GM19193 (cell line): ENCODE data around the gene MAST3.

ENCODE experiments used
- POLR2A ChIP-seq: IDR thresholded peaks from 4 replicates; pipeline ENCODE4 v1.6.1; 2011; ENCODE audit not compliant: insufficient read depth, insufficient read length; ENCODE audit errors: extremely low read depth

MAST3 gene

DNA sequence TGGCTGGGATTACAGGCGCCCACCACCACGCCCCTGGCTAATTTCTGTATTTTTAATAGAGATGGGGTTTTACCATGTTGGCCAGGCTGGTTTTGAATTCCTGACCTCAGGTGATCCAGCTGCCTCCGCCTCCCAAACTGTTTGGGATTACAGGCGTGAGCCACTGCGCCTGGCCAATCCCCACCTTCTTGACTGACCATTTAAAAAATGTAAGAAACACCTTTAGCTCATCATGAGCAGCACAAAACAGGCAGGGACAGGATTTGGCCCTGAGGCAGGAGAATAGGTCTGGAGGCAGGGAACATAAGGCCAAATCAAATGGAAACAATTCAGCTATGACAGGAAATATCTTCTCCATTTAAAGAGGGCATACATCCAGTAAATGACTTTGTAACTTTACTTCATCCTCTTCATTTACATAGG is 94.1 kb downstream of the MAST3 start:
- no peak for TF ChIP-seq POLR2A

- peak; percentile 78 for TF ChIP-seq POLR2A
Observed at GRCh38 chr19:18192673-18193387, 95.3 kb downstream of the MAST3 start, which contains the start of gene MPV17L2. Gene MPV17L2 (plus strand): TSS chr19:18193218. CDS start chr19:18193282, 64 bp downstream.

DNA sequence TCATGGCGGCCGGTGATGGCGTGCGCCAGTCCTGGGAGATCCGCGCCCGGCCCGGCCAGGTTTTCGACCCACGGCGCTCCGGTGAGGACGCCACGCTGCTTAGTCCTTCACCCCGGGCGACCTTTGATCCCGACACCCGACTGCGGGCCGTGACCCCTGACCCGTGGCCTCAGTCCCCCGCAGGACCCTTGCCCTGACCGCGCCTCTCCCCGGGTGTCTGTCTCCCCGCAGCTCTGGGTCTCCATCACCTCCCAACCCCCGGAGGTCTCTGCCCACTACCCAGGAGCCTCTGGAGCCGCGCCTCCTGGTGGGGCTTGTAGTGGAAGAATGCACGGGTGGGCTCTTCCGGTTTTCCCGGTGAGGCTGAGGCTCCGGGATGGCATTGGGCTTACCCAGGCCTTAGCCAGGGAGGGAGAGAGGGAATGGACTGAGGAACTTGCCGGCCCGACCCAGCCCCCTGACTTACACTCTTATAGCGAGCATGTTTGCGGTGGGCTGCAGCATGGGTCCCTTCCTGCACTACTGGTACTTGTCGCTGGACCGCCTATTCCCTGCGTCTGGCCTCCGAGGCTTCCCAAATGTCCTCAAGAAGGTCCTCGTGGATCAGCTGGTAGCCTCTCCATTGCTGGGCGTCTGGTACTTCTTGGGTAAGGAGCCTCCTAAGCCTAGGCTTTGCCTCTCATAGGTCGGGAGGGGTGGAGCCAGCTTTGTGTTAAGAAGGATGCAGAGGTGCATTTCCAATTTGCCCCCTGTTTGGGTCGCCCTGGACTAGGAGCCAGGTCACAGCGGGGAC is 96.0 kb downstream of the MAST3 start:
- TF ChIP-seq POLR2A, result no peak

DNA sequence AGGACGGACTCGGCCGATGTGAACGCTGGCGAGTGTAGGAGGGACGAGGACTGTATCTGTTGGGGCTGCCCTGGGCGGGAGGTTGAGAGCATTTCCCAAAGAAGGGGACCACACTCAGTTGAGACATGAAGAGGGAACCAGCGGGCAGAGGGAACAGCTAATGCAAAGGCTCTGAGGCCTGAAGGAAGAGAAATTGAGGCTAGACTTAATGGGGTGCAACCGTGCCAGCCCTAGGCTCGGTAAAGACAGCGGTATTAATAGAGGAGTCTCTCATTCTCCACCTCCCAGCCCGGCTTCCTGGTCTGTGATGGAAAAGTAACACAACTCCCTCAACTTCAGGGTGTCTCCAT is 96.6 kb downstream of the MAST3 start:
- no peak for TF ChIP-seq POLR2A

DNA sequence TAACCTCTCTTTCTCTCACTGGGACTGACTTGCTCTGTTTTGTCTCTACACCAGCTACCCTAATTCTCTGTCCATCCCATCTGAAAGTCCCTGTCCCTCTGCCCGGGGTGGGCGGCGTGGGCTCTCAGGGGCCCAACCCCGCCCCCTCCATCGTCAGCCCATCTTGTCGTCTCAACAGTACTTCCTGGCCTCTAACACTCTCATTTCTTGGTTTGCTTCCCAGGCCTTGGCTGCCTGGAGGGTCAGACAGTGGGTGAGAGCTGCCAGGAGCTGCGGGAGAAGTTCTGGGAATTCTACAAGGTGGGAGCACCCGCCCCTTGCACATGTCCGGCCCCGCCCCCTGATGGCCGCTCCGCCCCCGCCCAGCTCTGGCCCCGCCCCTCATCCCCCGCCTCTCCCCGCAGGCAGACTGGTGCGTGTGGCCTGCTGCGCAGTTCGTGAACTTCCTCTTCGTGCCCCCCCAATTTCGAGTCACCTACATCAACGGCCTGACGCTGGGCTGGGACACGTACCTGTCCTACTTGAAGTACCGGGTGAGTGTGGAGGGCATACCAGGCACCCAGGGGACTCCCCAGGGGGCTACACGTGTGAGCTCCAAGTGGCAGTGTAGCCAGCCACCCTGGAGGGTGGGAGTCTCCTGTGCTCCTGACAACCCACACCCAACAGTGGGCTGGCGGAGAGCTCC is 97.1 kb downstream of the MAST3 start:
- no peak for TF ChIP-seq POLR2A

DNA sequence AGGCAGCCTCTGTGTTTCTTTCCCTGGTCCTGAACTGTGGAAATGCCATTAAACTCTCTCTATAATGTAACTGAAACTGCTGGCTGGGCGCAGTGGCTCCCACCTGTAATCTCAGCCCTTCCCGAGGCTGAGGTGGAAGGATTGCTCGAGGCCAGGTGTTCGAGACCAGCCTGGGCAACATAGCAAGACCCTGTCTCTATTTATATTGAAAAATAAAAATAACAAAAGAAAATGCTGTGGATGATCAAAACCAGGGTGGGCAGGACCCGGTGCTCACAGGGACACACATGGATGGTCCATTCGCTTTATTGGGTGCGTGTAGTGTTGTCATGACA is 98.9 kb downstream of the MAST3 start:
- no peak for TF ChIP-seq POLR2A

GRCh38 chr19:18197306-18197705 is 99.7 kb downstream of the MAST3 start:
- no peak for TF ChIP-seq POLR2A

DNA sequence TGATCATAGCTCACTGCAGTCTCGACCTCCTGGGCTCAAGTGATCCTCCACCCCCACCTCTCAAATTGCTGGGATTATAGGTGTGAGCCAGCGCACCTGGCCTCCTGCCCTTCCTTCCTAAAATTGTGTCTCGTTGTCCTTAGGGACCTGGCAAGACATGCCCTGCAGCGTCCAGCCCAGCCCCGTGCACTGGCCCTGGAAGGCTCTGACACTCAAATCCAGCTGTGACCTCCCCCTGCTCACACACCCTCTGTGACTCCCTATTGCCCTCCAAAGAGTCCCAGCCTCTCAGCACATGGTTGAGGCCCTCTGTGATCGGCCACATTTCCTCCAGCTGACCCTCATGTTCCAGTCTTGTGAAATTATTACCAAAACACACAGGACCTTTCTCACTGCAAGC is 100.4 kb downstream of the MAST3 start:
- no peak for TF ChIP-seq POLR2A

GRCh38 chr19:18198374-18198773 is 100.8 kb downstream of the MAST3 start:
- no peak for TF ChIP-seq POLR2A
